Sigmoid colon (tissue), 7 donors: ENCODE results near the gene CLBA1. TPM values are rescaled to one million over a fixed set of nuclear protein-coding genes. Genes with fewer than 3 reads are reported as not detected.

ENCODE experiments used
- DNase-seq: peaks from one replicate; pipeline ENCODE4 v3.0.0-alpha.2; 2019
- H3K27ac ChIP-seq, 4 donors: fragments of 200-600 bp; sonication (generic); one replicate each; pipeline ENCODE4 v1.5.1; 2016 to 2019; ENCODE audit warnings: mild to moderate bottlenecking in 1 of 4
- H3K27me3 ChIP-seq, 3 donors: fragments of 200-600 bp; sonication (generic); one replicate each; pipeline ENCODE4 v1.5.1; 2019; ENCODE audit warnings: mild to moderate bottlenecking in 1 of 3
- H3K36me3 ChIP-seq, 4 donors: fragments of 200-600 bp; sonication (generic); one replicate each; pipeline ENCODE4 v1.5.1; 2016 to 2019
- H3K4me1 ChIP-seq, 4 donors: fragments of 200-600 bp; sonication (generic); one replicate each; pipeline ENCODE4 v1.5.1; 2017 to 2019
- H3K4me3 ChIP-seq, 4 donors: fragments of 200-600 bp; sonication (generic); one replicate each; pipeline ENCODE4 v1.5.1; 2017 to 2019; ENCODE audit warnings: mild to moderate bottlenecking in 2 of 4, moderate library complexity in 1 of 4
- H3K9me3 ChIP-seq, 4 donors: fragments of 200-600 bp in 3 of 4; sonication (generic) in 3 of 4; one replicate each; pipeline versions ENCODE4 v1.5.1 to v1.6.1; 2013 to 2019
- CTCF ChIP-seq, 4 experiments: fragments of 450-650 bp in 3 of 4; fragments of 200-600 bp in 1 of 4; IDR thresholded peaks; one replicate each; pipeline ENCODE4 v1.5.1; 2016 to 2019; ENCODE audit warnings: antibody characterized with exemption in 4 of 4, mild to moderate bottlenecking in 3 of 4, moderate library complexity in 2 of 4
- EP300 ChIP-seq, 4 donors: sonication (generic); formaldehyde crosslinking; IDR thresholded peaks; one replicate each; pipeline ENCODE4 v1.6.1; 2017; ENCODE audit warnings: antibody characterized with exemption in 4 of 4
- POLR2A ChIP-seq, 2 donors: fragments of 450-650 bp; IDR thresholded peaks; one replicate each; pipeline ENCODE4 v1.6.1; 2016; ENCODE audit warnings: antibody characterized with exemption in 2 of 2, mild to moderate bottlenecking in 2 of 2, moderate library complexity in 2 of 2
- POLR2AphosphoS5 ChIP-seq, 4 donors: sonication (generic); formaldehyde crosslinking; IDR thresholded peaks; one replicate each; pipeline ENCODE4 v1.6.1; 2017; ENCODE audit warnings: antibody characterized with exemption in 4 of 4
- WGBS, 2 donors: extraction: QIAGEN DNeasy Blood & Tissue Kit; methylation state at CpG; one replicate each; pipeline ENCODE4 v1.1.7; 2013; 5-methylcytosine and 5-hydroxymethylcytosine counted together
- intact Hi-C: fragments of 100-400 bp; cut with DNase I; formaldehyde crosslinking; loops from one replicate; pipeline ENCODE4 v1.15.1; 2023
- polyA plus RNA-seq, 3 donors: library from polyadenylated mRNA; stranded (reverse); fragments of 200-250 nt; gene quantifications; one replicate each; pipeline ENCODE4 v1.2.3, GENCODE V29; 2013
- total RNA-seq, 4 donors: library from RNA; depleted of rRNA; stranded (reverse); fragments of >200 nt; gene quantifications; one replicate each; pipeline ENCODE4 v1.1.0, GENCODE V29; 2016
- donor health status: healthy with polysubstance abuse.
- donor health status: Bipolar disorder and iron deficiency.
- donor health status: healthy.

The CLBA1 gene
- total and polyA plus RNA-seq, 7 donors, result 2.8 to 8.4 (median 3.3) TPM

DNA sequence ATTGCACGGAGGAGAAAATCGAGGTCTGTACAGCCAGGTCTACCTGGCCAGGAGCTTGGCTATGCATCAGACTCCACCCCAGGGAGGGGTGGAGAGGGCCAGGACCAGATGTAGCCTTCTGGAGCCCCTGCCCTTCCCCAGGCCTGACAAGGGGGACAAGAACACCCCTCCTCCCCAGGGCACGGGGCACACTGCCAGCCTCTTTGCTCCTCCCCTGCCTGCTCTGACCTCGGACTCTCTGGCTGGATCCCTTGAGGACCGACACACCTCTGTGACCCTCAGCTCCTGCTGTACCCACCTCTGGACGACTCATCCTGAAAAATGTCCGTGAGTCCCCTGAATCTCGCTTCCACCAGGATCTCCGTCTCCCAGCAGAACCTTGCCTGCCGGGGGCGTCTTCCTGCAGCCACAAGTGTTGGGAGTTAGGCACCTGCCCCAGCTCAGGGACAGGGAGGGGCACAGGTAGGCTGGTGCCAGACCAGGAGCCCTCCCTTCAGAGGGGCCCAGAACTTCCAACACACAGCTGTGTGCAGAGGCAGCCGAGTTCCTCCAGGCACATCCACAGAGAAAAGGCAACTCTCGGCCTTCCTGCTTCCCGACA lies 29.2 kb upstream of the CLBA1 start:
- no peak overlapping the region for H3K4me3 ChIP-seq
- H3K9me3 ChIP-seq, result no peaks in the 10 kb centered on the region
- peaks cover 23 to 55% (median 37%) of the 10 kb centered on the region in 4 donors for H3K36me3 ChIP-seq
- DNase-seq, result no peak
- TF ChIP-seq POLR2AphosphoS5 (IDR thresholded peaks at IDR 0.05), result no peak
- no peak for TF ChIP-seq CTCF (IDR thresholded peaks at IDR 0.05)
- no peak for TF ChIP-seq POLR2A (IDR thresholded peaks at IDR 0.05)
- TF ChIP-seq EP300 (IDR thresholded peaks at IDR 0.05), result no peak
- H3K27ac ChIP-seq, result no peak overlapping the region
- H3K27me3 ChIP-seq, result no peaks in the 10 kb centered on the region
- WGBS, 2 donors, result 68 to 87% methylated on average over 14 of the region's 14 CpGs
- peaks cover 0 to 16% (median 10%) of the 10 kb centered on the region in 4 donors for H3K4me1 ChIP-seq
- intact Hi-C loops, result no loop called here

DNA sequence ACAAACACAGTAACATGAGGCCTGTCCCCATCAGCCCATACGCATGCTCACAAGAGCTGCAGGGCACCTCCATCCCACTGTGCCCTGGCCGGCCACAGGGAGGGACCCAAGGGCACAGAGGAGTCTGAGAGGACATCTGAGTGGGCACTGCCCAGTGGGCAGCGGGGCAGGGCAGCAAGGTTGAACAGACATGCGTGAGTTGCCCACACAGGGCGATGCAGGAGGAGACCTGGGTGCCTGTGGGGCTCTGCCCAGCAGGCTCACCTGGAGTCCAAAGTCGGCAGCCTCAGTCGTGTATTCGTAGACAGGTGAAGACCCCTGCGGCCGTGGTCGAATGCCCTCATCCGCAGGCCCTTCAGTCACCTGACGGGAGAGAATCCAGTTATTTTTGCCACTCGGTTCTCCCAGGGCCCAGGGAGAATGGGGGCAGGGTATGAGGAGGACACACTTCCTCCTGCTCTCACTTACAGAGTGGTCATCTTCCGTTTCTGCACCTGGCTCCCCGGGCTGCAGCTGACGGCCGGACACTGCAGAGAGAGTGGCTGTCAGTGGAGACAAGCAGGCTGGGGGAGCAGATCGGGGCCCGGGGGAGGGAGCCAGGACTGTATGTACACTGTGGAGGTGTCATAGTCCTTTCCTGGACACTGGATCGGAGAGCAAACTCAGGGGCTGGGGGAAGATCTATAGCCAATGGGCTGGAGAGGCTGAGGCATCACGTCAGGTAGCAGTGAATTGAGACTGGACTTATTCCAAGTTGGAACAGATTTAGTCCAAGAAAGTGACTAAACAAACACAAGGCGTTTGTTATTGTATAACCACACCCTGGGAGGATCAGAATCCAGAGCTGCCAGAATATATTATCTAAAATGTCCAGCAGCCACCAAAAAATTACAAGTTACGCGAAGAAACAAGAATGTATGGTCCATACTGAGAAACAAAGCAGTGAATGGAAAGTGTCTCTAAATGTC lies 28.2 kb upstream of the CLBA1 start:
- no peak overlapping the region for H3K4me3 ChIP-seq
- no peaks in the 10 kb centered on the region for H3K9me3 ChIP-seq
- H3K36me3 ChIP-seq, result peaks cover 23 to 45% (median 37%) of the 10 kb centered on the region in 4 donors
- WGBS, 2 donors, result 43 to 75% methylated on average over 25 of the region's 25 CpGs
- intact Hi-C loops, result no loop called here
- H3K27me3 ChIP-seq, result no peaks in the 10 kb centered on the region
- DNase-seq, result no peak
- TF ChIP-seq CTCF (IDR thresholded peaks at IDR 0.05) (no peak), POLR2A (IDR thresholded peaks at IDR 0.05) (no peak), EP300 (IDR thresholded peaks at IDR 0.05) (no peak), POLR2AphosphoS5 (IDR thresholded peaks at IDR 0.05) (no peak)
- peaks cover 0 to 16% (median 10%) of the 10 kb centered on the region in 4 donors for H3K4me1 ChIP-seq
- H3K27ac ChIP-seq, result no peak overlapping the region

DNA sequence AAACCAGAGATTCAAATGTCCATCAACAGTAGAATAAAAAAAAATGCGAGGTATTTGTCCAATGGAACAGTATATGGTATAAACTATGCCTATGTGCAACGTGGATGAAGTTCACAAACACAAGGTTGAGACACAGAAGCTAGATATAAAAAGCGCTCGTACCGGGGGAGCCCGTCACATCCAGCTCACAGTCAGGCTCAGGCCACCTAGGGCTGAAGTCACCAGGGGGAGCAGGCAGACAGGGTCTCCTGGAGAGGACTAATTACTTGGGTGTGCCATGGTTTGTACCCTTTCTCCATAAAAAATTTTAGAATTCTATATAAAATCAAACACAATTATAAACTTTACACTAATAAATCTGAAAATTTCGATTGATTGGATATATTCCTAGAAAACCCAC lies 21.0 kb upstream of the CLBA1 start:
- Histone ChIP-seq H3K4me3 (no peak overlapping the region), H3K27ac (peak overlapping the region in 1 of 4 donors; percentile 95), H3K36me3 (no peaks in the 10 kb centered on the region), H3K4me1 (peaks cover 0 to 44% (median 40%) of the 10 kb centered on the region in 4 donors), H3K9me3 (no peaks in the 10 kb centered on the region), H3K27me3 (no peaks in the 10 kb centered on the region)
- no peak for DNase-seq
- TF ChIP-seq CTCF (IDR thresholded peaks at IDR 0.05), result no peak
- TF ChIP-seq EP300 (IDR thresholded peaks at IDR 0.05), result no peak
- TF ChIP-seq POLR2AphosphoS5 (IDR thresholded peaks at IDR 0.05), result no peak
- TF ChIP-seq POLR2A (IDR thresholded peaks at IDR 0.05), result no peak
- intact Hi-C loops, result no loop called here
- WGBS, 2 donors, result 79 to 89% methylated on average over 7 of the region's 7 CpGs

DNA sequence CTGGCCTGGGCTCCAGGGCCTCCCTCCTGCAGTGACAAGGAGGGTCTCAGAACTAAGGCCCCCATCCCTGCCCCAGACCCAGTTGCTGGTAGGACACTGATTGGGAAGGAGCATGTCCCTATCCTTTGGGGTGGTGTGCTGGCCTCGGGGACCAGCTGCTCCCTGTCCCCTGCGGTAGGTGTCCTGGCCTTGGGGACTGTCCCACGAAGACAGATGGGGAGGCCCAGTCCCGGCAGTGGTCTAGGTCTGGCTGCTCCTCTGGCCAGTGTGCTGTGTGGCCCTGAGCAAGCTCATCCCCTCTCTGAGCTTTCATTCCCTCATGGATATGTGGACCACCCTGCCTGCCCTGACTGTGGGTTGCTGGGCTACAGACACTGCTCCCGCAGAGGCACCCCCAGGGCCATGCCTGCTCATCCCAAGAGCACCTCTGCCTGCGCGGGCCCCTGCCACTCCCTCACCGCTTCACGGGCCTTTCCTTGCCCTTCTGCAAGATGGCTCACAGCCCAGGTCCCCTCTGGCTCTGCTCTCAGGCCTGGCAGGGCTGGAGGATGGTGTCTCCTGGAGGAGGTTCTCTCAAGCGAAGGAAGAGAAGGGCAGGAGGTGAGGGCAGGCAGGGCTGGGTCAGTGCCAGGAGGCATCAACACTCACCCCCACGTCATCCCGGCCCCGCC lies 19.9 kb upstream of the CLBA1 start:
- H3K27ac ChIP-seq, result peak overlapping the region; percentile 90 to 97 (median 96)
- TF ChIP-seq CTCF (IDR thresholded peaks at IDR 0.05) (no peak), POLR2AphosphoS5 (IDR thresholded peaks at IDR 0.05) (no peak), EP300 (IDR thresholded peaks at IDR 0.05) (no peak), POLR2A (IDR thresholded peaks at IDR 0.05) (no peak)

More for the DNA sequence above, 19.9 kb upstream of the CLBA1 start:
- 78 to 84% methylated on average over 13 of the region's 13 CpGs for WGBS, 2 donors
- H3K36me3 ChIP-seq, result no peaks in the 10 kb centered on the region
- H3K4me1 ChIP-seq, result peaks cover 0 to 53% (median 50%) of the 10 kb centered on the region in 4 donors
- no peaks in the 10 kb centered on the region for H3K27me3 ChIP-seq
- H3K4me3 ChIP-seq, result no peak overlapping the region
- intact Hi-C loops, result no loop called here
- no peak for DNase-seq
- H3K9me3 ChIP-seq, result no peaks in the 10 kb centered on the region
